GM18511 (cell line): Measurements from ENCODE around the gene REXO4.

Experiments used
- ATAC-seq: cut with Tn5 transposase; IDR thresholded peaks from one replicate; pipeline ENCODE4 v1.9.1; 2021; ENCODE audit warnings: mild to moderate bottlenecking, moderate library complexity; ENCODE audit not compliant: unreplicated experiment

REXO4 gene, protein sequence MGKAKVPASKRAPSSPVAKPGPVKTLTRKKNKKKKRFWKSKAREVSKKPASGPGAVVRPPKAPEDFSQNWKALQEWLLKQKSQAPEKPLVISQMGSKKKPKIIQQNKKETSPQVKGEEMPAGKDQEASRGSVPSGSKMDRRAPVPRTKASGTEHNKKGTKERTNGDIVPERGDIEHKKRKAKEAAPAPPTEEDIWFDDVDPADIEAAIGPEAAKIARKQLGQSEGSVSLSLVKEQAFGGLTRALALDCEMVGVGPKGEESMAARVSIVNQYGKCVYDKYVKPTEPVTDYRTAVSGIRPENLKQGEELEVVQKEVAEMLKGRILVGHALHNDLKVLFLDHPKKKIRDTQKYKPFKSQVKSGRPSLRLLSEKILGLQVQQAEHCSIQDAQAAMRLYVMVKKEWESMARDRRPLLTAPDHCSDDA

DNA sequence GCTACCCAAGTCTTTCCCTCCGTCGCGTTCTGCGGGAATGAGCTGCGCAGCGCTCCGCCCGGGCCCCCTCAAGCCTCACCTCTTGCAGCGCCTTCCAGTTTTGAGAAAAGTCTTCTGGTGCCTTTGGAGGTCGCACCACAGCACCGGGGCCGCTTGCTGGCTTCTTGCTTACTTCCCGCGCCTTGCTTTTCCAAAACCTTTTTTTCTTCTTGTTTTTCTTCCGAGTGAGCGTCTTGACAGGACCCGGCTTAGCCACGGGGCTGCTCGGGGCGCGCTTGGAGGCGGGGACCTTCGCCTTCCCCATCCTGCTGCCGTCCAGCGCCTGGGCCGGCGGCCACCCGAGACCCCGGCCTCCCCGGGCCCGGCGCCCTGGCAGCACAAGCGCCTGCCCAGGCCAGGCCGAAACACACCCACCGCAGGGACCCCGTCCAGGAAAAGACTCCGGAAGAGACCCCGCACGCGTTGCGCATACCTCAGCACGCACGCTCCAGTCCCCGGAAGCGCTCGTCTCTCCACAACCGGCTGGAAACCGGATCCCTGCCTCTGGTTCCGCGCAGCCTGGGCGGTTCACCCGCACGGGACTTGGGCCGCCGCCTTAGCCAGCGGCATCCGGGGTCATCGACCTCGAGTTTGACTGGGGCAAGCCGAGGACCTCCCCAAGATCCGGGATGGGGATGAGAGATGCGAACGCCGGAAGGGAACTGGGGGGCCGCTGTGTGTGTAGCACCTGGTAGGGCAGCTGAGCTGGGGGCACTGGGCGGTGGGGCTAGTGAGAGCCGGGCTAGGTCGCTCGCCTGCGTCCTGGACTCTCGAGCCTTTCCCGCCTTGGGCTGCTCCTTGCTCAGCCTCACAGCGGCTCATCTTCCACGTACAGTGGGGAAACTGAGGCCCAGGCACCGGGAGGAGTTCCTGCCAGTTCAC is at the start of gene REXO4:
TSS of gene REXO4 (minus strand) at position 470 of the 921 bp plus-strand sequence. CDS start at position 304, 166 bp downstream.
- peak; percentile 74 for ATAC-seq

DNA sequence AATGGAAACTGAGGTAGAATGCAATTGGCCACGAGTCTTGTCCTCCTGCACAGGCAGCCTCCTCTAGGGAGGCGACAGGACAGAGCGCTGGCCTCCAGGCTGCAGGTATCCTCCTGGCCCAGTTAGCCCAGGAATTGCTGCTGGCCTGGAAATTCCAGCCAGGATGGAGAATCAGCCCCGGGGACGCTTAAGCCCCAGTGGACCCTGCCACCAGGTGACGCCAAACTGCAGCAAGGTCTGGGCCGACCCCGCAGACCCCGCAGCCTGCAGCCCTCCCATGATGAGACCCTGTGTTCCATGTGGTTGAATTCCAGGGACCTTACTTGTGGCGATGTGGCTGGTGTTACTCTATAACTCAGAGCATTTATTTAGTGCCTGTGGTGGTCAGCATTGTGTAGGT is 49.3 kb upstream of the REXO4 start:
- no peak for ATAC-seq

DNA sequence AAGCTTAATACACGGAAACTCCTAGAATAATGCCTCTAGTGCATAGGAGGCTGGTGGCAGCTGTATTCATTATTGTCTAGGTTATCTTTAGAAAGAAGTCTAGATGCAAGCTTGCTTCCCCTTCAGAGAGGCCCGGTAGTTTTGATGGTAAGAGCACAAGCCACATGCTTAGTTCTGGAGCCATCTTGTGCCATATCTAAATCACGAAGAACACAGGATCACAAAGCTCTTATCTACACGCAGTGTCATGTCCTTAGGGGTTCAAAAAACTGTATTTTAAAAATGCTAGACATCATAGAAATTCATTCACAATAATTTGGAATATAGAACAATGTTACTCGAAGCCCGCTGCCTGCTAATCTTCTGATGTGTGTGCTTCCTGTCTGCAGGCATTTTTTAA is 48.2 kb upstream of the REXO4 start:
- ATAC-seq: no peak

DNA sequence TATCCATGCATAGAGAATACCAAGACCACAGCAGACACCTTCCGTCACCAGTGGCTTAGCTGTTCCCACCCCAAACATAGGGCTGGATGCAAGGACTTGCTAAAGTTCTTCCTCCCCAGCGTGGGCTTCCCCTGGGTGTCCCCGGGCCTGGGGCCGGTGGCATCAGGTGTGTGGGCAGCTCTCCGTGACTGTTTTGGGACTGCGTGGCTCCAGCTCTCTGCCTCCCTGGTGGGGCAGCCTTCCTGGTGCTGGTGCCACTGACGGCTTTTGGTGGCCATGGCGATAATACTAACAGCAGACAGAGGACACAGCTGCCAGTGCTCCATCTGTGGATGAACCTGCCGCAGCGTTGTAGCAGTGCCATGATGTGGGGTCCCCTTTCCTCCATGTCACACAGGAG is 46.8 kb upstream of the REXO4 start:
- ATAC-seq: no peak

DNA sequence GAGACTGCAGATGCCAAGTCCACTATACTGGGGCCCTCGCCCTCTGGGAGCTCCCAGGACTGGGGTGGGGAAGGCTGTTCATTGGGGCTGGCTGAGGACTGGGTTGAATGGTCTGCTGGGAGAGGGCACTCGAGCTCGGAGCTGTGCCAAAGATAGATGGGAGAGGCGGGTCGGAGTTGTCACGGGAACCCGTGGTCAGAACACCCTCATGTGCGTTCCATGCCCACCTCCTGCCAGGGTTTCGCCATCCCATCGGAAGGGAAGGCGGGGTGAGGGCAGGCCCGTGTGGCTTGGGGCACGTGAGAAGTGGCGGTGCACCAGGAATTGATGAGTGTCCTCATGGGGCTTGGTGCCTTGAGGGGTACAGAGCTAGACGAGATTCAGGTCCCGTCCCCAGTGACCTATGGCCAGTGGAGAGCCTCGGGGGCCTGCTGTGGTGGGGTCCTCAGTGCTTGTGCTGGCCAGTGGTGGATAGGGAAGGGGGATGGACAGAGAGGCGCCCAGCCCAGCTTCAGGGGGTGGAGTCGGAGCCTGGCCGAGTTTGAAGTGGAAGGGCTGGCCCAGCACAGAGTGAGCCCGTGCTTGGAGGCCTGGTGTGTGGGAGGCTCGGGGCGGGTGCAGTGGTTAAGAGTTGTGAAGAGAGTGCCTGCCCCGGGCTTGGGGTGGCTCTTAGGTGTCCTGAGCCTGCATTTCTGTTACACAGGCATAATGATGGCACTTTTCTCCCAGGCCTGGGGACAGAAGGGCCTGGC is 46.2 kb upstream of the REXO4 start:
- no peak for ATAC-seq

DNA sequence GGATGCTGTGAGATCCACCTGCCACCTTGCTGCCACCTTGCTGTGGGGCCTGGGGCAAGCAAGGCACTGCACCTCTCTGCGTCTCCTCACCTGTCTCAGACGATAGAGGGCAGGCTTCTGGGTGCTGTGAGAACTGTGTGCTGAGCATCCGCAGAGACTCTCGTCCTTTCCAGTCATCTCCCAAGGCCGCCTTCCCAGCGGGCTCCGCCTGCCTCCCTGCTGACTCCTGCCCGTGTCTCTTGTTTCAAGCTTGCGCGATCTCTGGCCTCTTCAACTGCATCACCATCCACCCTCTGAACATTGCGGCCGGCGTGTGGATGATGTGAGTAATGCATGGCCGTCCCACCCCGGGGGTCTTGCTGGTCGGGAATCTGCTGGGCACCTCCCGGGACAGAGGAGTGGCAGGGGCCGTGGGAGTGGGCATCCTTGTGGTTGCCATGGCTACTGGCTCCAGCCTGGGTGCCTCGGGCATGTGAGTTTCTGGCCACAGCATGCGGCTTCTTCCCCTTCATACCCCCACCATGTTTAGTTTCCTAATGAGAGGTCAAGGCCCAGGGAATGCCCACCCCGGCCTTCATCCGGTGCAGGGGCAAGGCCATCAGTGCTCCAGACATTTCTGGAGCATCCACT is 45.5 kb upstream of the REXO4 start:
- ATAC-seq: no peak

DNA sequence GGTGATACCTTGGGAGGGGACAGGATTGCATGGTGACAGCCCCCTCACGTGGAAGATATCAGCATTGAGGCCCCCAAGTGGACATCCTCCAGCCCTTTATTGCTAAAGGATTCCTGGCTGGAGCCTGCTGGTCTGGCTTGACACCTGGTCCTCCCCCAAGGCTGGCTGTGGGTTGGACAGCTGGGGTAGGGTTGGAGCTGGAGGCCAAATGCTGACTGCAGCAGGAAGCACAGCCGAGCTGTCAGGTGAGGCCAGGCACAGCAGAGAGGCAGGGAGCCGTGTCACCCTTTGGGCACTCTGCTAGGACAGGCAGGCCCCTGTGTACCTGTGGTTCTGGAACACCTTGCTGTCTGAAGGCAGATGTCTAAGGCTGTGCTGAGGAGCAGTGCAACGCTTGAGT is 44.2 kb upstream of the REXO4 start:
- ATAC-seq: no peak

DNA sequence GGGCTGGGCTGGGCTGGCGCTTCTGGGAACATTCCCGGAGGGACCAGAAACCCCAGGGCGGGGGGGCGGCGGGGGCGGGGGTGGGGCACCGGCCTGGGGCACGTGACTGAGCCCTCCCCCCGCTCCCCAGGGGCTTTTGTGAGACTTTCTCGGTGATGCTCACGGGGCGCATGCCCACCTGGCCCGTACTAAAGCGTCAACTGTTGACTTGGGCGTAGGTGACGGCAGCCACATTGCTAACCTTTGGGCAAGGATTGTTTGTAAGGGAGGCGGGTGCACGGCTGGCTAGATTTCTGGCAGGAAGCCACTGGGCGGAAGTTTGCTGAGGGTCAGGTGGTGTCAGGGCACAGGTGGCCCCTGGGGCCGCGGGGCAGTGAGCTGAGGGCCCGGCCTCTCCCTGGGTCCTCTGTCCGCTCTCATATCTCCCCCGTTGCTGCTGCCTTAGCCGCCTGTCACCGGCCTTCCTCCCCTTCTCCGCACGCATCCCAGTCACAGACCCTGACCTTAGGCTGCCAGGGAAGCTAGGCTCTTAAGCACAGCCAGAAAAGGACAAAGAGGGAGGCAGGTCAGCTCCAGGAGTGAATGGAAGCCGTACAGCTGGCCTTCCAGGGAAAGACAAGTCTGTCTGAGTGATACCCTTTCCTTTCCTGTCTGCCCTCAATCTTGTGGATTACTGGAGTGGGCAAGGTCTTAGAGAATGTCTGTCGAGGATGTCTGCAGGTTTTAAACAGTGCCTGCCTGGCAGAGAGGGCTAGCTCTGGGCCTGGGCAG is 42.8 kb upstream of the REXO4 start:
- ATAC-seq: peak; percentile 38

DNA sequence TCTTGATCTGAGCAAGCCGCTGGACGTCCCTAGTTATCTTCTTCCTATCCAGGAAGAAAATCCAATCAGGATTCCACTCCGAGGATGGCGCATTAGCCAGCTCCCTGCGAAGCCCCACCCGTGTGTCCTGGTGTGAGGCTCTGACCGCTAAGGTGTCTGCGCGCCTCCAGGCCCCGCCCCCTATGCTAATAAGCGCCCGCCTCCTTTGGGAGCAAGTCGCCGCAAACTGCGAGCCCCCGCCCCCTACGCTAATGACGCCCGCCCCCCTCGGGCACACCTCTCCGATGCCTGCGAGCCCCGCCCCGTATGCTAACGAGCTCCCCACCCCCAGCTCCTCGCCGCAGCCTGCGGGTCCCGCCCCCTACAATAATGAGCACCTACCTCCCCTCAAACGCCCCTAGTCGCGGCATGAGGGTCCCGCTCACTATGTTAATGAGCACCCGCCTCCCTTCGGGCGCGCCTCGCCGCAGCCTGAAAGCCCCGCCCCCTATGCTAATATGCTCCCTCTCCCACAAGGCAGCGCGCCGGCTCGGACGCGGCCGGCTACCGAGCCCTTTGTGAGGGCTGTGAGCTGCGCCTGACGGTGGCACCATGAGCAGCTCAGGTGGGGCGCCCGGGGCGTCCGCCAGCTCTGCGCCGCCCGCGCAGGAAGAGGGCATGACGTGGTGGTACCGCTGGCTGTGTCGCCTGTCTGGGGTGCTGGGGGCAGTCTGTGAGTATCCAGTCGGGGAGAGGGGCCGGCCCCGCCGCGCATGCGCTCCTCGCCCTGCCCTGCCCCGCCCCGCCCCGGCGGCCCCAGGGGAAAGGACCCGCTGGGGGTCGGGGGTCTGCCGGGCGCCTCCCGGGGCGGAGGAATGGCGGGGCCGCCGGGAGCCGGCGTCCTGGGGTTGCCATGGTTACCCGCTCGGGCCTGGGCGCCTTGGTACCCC is 41.9 kb upstream of the REXO4 start, which contains the start of gene CACFD1:
TSS of gene CACFD1 (plus strand) at position 503 of the 929 bp plus-strand sequence. CDS start at position 592, 89 bp downstream.
- ATAC-seq: peak; percentile 73

DNA sequence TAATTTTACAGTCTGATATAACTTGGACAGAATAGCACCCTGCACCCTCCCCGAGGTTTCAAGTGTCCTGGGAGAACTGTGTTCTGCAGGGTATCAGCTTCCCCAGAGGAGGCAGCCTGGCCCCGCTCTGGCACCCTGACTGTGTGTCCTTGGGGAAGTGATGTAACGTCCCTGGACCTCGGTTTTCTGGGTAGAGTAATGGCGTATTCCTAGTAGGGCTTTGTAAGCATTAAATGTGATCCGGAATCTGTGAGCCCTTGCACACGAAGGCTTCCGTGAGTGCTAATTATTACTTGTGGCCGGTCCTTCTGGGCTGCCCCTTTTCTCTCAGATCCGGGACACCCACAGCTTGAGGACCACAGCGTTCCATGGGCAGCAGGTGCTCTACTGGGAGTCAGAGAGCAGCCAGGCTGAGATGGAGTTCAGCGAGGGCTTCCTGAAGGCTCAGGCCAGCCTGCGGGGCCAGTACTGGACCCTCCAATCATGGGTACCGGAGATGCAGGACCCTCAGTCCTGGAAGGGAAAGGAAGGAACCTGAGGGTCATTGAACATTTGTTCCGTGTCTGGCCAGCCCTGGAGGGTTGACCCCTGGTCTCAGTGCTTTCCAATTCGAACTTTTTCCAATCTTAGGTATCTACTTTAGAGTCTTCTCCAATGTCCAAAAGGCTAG is 41.0 kb upstream of the REXO4 start:
- no peak for ATAC-seq

DNA sequence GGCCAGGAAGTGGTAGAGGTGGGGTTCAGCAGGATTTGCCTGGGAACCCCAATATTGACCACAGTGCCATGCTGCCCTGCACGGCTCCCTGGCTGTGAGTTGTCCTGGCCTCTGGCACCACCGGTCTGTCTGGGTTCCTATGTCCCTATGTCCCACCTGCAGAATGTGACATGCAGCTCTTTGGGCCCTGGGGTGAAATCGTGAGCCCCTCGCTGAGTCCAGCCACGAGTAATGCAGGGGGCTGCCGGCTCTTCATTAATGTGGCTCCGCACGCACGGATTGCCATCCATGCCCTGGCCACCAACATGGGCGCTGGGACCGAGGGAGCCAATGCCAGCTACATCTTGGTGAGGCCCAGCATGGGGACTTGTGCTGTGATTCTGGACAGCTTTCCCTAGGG is 39.9 kb upstream of the REXO4 start:
- no peak for ATAC-seq

DNA sequence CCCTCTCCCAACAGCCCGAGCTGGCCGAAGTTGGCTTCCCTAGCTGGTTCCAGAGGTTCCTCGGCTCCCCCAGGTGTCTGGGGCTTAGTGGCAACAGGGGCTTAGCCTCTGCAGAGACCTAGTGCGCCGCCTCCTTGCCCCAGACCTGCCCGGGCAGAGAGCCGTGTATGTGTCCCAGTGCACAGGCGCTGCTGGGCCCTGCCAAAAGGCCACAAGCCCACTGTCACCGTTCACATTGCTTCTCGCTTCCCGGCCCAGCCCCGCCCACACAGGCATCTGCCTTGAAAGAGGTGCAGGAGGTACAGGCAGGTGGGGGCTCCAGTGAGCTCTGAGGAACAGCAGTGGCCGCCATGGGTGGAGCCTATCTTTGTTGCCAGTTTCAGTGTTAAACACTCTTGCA is 39.4 kb upstream of the REXO4 start:
- ATAC-seq: no peak

DNA sequence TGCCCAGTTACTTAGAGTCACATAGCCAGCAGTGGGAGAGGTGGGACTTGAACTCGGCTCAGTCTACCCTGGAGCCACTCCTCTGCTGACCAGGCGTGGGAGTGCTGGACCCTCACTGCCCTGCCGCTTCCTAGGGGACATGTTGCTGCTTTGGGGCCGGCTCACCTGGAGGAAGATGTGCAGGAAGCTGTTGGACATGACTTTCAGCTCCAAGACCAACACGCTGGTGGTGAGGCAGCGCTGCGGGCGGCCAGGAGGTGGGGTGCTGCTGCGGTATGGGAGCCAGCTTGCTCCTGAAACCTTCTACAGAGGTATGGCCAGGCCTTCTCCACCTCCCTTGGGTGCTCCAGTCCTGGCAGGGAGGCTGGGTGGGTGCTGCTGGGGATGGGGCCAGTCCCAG is 38.6 kb upstream of the REXO4 start:
- ATAC-seq: no peak

DNA sequence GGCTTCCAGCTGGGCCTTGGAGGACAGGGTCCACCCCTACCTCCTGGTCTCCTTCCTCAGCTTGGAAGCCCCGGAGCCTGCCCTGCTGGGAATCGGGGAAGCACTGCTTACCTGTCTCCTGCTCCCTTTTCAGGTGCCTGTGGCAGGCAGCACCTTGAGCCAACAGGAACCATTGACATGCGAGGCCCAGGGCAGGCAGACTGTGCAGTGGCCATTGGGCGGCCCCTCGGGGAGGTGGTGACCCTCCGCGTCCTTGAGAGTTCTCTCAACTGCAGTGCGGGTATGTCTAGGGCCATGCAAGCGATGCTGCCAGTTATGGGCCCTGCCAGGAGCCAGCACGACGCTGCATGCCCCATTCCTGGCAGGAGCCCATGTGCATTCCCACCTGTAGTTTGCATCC is 38.1 kb upstream of the REXO4 start:
- no peak for ATAC-seq

DNA sequence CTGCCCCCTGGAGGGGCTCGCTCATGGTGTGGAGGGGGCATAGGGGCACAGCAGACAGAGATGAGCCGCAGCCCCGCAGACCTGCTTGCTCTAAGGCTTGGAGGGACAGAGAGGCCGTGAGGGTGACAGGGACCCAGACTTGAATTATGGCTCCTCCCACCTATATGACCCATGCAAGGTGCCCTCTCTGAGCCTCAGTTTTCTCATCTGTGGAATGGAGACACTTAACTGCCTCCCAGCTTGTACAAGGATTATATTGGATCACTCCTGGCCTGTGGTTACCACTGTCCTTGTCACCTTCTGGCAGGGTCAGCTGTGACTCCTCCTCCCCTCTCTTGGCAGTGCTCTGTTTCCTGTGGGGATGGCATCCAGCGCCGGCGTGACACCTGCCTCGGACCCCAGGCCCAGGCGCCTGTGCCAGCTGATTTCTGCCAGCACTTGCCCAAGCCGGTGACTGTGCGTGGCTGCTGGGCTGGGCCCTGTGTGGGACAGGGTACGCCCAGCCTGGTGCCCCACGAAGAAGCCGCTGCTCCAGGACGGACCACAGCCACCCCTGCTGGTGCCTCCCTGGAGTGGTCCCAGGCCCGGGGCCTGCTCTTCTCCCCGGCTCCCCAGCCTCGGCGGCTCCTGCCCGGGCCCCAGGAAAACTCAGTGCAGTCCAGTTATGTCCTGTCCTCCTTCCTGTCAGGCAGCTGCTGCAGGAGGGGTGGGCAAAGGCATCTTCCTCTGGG is 37.3 kb upstream of the REXO4 start:
- no peak for ATAC-seq

DNA sequence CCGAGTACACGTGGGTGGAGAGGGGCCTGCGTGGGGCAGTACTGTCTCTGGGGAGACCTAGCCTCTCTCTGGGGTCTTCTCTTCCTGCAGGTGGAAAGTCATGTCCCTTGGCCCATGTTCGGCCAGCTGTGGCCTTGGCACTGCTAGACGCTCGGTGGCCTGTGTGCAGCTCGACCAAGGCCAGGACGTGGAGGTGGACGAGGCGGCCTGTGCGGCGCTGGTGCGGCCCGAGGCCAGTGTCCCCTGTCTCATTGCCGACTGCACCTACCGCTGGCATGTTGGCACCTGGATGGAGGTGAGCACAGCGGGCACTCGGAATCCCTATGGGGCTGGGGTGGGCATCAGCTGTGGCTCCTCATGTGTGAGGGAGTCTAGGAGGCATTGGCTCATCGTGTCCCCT is 36.5 kb upstream of the REXO4 start:
- ATAC-seq: no peak

DNA sequence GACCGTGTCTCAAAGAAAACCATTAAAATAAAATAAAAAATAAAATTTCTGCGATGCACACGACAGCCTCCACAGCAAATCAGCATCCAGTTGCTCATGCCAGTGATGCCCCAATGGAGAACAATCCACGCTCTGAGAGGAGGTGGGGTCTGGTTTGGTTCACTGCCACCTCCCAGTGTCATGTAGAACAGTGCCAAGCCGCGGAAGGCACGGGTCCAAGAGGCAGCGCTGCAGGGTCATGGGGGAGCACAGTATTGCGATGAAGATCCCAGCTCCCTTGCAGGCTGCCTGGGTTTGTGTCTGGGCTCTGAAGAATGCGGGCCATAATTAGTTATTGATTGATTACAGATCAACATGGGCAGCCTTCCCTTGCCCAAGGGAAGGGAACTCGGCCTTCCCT is 35.8 kb upstream of the REXO4 start:
- no peak for ATAC-seq

DNA sequence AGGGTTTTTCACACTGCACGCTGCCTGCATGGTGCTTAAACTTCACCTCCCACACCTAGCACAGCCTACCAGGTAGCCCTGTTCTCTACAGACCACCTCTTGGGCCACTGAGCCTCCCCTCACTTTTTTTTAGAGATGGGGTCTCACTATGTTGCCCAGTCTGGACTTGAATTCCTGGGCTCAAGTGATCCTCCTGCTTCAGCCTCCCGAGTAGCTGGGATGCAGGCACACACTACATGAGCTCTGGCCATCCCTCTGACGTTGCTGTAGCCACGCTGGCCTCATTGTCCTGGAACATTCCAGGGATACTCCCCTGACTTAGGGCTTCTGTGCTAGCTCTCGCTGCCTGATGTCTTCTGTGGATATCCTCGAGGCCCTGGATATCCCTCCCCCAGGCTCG is 34.8 kb upstream of the REXO4 start:
- no peak for ATAC-seq
